Inflammatory macrophage treated with lipopolysaccharide for 1 hour (primary cell): Measurements from ENCODE around the gene CUBN.

Source experiments
- DNase-seq, 2 donors: peaks; one replicate each; pipeline ENCODE4 v3.0.0-alpha.2; 2020 to 2022

Gene CUBN

GRCh38 chr10:17101257-17101909 is 28.2 kb downstream of the CUBN start:
- no peak for DNase-seq

GRCh38 chr10:17100586-17100985 is 29.0 kb downstream of the CUBN start:
- DNase-seq, result no peak

- DNase-seq, result no peak
Measured at GRCh38 chr10:17098012-17098411, 31.6 kb downstream of the CUBN start.

GRCh38 chr10:17094844-17095243 is 34.8 kb downstream of the CUBN start:
- DNase-seq, result no peak

- DNase-seq, result no peak
Measured at GRCh38 chr10:17092986-17093803, 36.4 kb downstream of the CUBN start.

GRCh38 chr10:17092216-17092944 is 37.2 kb downstream of the CUBN start:
- DNase-seq, result peak; percentile 78 to 97

- DNase-seq, result no peak
Measured at GRCh38 chr10:17088118-17088806, 41.3 kb downstream of the CUBN start.

GRCh38 chr10:17086865-17087367 is 42.7 kb downstream of the CUBN start:
- no peak for DNase-seq

- no peak for DNase-seq
Measured at GRCh38 chr10:17085011-17085725, 44.4 kb downstream of the CUBN start.

GRCh38 chr10:17084258-17084657 is 45.4 kb downstream of the CUBN start:
- no peak for DNase-seq

GRCh38 chr10:17081431-17081830 is 48.2 kb downstream of the CUBN start:
- DNase-seq, result peak in 1 of 2 donors; percentile 35

GRCh38 chr10:17077890-17078289 is 51.7 kb downstream of the CUBN start:
- DNase-seq, result no peak

GRCh38 chr10:17077346-17077781 is 52.2 kb downstream of the CUBN start:
- DNase-seq, result no peak

GRCh38 chr10:17076626-17077345 is 52.8 kb downstream of the CUBN start:
- DNase-seq, result no peak

- peak; percentile 88 to 95 for DNase-seq
Measured at GRCh38 chr10:17075533-17076359, 53.9 kb downstream of the CUBN start.

- peak; percentile 85 to 88 for DNase-seq
Measured at GRCh38 chr10:17074541-17074847, 55.1 kb downstream of the CUBN start.

- DNase-seq, result peak; percentile 66 to 85
Measured at GRCh38 chr10:17073725-17074540, 55.7 kb downstream of the CUBN start.

GRCh38 chr10:17068953-17069352 is 60.7 kb downstream of the CUBN start:
- DNase-seq, result no peak

- no peak for DNase-seq
Measured at GRCh38 chr10:17067376-17068264, 62.0 kb downstream of the CUBN start.
